UCSD-AML1 (cell line): Measurements from ENCODE around the gene VENTX.

Experiments
- DNase-seq: peaks from one replicate; lab custom pipeline; 2025; ENCODE audit not compliant: unreplicated experiment; lab: John Stamatoyannopoulos, UW

The VENTX gene

DNA sequence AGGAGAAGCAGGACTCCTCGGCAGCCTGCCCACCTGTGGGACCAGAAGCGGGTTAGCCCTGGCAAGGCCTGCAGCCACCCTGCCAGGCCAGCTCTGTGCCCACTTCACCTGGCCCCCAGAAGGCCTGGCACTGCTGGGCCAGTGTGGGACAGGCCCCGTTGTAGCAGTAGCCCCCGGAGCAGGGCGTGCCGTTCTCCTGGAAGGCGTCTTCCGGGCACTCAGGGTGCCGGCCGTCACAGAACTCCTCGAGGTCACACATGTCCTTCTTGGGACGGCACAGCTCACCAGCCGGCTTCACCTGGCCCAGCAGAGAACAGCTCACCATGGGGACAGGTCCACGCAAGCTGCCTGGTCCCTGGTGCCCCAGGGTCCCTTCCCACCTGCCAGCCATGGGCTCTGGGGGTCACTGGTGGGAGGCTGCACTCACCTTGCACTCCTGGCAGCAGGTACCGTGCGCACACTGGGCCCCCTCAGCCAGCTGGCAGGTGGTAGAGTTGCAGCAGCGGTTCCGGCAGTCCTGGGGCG is 33.2 kb downstream of the VENTX start:
- no peak for DNase-seq

DNA sequence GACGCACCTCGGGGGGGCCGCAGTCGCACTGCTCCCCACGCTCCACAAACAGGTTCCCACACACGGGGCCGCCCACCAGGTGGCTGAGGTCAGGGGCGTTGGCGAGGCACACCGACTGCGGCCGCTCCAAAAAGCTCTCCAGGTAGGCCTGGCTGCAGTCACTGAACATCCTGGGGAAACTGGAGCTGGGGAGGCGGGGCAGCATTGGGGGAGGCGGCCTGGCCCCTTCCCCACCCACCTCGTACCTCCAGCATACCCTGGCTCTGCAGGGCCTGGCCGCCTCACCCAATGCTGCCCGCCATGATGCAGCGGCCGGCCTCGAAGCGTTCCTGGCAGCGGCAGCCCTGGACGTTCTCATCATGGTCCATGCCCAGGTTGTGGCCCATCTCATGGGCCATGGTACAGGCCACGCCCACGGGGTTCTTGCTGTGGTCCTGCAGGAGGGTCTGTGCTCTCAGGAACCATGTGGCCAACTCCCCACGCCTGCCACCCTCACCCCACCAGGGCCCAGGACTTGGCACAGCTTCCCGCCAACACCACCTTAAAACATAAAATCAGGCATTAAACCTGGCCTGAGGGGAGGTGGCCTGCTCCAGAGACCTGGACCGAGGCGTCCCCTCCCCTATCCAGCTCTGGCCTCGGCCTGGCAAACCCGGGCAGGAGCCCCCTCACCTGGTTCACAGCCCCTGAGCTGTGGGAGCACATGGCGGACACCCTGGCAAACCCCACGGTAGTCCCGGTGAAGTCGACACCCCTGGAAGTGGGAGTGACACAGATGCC is 34.1 kb downstream of the VENTX start:
- no peak for DNase-seq

DNA sequence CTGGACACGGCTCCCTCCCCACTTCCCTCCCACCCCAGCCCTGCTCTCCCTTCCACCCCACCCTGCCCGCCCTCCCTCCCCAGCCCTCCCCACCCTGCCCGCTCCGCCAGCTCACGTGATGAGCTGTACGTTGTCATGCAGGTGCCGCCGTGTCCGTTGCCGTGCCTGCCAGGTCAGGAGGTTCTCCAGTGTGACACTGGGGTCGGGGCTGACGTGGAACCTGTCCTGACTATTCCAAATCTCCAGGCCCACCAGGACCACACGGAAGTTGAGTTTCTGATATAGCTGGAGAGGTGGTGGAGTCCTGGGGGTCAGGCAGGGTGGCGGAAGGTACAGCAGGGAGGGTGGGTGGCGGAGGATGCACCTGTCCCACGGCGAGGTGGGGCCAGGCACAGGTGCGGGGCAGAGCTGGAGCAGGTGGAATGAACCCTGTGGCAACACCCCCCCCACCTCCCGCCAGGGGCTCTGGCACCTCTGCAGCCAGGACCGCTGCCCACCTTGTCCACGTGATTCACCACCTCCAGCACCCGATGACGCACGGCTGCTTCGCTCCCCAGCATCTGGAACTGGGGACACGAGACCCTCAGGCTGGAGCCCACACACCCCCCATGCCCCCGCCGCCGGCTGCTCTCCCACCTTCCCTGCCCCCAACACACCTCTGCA is 34.8 kb downstream of the VENTX start:
- DNase-seq, result no peak

DNA sequence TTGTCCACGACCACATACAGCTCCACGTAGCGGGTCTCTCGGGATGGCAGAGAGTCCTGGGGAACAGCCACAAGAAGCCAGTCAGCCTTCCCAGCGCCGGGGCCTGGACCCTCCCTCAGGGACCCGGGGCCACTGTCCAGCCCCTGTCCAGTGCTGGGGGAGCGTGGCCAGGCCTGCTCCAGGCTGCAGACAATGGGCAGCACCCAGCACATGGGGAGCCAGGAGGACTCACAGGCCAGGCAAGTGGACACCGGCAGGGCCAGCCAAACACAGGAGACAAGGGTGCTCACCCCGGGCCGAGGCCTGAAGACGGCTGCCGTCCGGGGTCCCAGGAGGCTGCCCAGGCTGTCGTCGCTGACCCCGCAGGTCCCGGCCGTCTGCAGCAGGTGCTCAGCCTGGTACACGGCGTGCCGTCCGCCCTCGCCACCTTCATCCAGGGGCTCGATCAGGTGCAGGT is 35.3 kb downstream of the VENTX start:
- no peak for DNase-seq

DNA sequence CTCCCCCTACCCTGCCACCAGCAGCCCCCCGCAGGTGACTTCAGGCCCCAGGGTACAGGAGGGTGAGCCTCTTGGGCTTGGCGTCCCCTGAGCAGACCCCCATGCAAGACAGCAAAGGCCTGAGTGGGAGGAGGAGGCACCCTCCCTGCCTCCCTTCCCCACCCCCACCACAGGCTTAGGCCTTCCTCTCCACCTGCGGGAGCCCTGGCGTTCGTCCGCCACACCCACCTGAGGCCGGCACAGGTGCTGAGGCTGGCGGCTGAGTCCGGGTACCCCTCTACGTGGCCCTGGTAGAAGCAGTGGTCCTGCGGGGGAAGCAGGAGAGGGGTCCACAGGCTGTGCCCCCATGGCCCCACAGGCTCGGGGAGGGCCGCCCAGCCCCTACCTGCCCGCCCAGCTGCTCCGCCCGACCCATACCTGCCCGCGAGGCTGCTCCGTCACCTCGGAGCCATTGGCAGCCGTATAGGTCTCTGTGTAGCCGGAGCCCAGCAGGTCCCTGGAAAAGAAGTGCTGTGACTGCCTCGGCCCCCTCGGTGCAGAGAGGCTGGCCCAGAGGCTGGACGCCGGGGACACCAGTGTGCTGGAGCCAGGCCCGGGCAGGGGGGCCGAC is 36.0 kb downstream of the VENTX start:
- no peak for DNase-seq

DNA sequence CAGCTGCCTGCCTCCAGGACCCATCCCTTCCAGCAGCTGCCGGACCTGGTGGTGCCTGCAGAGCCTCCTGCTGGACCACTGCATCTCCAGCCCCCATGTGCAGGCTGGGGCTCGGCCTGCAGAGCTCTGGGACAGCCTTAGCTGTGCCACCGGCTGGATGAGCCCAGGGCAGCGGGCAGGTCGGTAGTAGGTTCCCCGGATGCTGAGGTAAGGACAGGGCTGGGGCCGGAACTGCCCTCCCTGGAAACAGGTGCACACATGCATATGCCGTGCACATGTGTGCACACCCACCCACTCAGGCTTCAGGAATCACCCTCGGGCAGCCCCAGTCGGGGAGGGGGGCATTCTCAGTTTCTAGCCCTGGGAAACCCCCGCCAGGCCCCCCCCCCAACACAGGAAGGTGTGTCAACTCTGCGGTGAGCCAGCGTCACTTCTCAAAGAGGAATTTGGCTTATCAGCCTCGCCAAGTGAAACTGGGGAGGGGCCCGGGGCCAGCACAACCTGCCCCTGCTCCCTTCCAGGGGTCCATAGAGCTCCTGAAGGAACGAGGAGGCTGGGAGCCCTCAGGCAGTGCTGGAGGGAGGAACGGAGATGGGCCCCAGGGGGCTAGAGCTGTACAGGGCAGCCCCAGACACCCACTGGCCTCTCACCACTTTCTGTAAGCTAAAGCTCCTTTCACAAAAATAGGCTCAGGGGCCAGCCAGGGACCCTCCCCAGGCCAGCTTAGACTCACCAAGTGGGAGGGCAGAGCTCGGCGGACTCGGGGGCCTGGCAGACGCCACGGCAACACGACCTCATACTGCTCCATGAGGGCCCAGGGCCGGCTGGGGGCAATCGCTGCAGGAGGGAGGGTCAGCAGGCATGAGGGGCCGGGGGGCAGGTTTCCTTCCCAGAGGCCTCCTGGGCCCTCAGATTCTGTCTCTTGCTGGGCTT is 37.4 kb downstream of the VENTX start:
- DNase-seq, result peak; percentile 75

DNA sequence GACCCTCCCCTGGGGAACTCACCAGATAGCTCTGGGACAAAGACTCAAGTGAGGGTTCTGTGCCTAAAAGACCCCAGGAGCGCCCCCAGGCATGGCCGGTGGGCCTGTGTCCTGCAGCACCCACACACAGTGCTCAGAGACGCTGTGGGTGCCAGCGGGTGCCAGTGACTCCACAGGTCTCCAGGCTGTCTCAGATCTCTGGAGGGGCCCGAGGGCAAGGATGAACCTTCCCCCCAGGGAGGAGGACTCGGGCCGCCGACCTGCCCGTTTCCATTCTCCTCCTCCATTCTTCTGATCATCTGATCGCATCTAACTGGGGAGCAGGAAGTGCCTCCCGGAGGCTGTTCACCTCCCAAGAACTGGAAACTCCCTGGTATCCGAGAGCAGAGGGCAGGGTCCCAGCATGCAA is 38.0 kb downstream of the VENTX start:
- DNase-seq, result peak; percentile 64

DNA sequence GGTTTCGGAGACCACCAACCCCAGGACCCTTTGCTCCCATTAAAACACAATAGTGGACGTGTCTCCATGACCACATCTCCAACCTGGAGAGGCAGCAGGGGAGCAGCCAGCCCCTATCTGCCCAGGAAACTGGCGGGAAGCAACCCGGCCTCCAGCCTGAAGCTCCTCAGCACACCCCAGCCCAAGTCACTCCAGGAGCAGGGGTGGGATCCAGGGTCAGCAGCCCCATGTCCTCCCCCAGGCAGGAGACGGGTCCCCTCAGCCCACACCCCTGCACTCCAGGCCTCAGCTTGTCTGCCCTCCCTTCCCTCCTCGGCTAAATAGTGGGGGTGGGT is 38.4 kb downstream of the VENTX start:
- no peak for DNase-seq

DNA sequence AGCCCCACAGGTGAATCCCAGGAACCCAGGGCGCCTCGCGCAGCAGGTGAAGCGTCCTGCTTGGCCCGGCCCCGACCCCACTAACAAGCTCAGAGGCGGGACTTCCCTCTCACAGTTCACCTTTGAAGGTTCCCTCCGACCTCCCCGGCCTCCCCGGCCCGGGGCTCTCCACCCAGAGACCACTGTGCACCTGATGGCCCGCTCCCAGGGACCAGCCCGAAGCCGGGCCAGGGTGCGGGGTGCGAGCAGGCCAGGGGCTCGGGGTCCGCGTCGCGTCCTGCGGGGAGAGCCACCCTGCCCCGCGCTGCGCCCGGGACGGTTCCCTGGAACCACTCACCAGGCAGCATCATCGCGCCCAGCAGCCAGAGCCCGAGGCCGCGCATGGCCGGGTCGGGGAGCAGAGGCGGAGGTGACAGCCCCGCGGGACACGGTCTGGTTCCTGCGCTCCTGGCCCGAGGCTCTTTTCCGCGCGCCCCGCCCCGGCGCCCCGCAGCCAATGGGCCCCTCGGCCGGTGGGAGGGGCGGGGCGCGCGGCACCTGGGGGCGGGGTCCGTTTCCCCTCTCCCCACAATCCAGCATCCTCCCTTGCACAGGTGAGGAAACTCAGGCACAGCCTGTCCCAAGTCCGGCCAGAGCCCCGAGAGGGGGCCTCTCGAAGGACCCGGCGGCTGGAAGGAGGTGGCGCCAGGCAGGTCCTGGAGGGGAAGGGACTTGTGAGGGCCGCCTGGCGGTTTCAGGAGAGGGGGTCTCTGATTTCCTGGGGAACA is 39.0 kb downstream of the VENTX start, which contains the start of gene ADAM8:
ADAM8 (minus strand) TSS at position 434 of the 767 bp plus-strand sequence; CDS start at position 383, 51 bp downstream.
- DNase-seq, result peak; percentile 73

DNA sequence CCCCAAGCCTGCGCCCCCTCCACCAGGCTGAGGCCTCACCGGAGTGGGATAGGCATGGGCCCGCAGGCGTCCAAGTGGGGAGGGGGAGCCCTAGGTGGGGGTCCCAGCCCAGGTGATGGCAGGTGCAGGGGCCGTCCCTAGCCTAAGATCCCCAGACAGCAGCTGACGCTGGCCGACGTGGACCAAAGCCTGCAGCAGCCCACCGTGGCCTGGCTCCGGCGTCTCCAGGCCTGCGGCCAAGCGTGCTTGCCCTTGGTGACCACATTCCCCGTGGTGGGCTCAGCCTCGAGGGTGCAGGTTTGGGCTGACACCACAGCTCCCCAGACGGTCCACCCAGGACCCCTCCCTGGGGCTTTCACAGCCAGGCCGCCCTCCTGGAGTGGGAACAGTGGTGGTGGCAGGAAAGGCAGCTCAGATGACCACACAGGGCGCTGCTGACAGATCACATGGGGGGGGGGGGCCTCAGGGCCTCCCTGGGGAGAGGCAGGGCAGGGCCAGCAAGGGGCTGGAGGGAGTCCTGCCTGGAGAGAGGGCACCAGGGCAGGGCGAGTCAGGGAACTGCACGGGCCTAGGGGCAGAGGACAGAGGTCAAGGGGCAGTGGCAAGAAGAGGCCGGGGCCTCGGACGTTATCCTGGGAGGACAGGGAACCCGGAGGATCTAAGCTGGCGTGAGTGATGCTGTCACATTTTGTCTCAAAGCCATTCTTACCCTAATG is 39.8 kb downstream of the VENTX start:
- no peak for DNase-seq

DNA sequence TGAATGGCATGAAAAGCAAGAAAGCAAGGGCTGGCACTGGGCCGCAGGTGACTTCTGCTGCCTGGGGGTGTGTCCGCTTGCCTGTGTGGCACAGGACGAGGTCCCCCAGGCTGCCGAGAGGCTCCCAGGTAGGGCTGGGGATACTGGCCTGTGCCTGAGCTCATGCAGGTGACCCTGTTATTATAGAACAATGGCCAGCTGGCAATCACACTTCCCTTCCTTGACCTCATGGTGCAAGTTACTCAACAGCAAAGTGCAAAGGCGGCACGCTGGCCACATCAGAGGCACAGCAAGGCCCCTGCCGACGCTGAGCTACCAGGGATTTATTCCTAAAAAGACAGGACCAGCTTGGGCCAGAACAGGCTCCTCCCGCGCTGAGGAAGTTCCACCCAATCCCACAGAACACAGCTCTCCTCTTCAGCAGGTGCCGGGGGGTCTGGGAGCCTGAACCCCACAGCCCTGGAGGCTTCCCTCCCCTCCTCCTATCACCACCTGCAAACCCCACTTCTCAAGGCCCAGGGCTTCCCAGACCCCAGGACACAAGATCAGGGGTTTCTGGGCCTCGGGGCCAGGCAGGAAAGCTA is 40.4 kb downstream of the VENTX start:
- DNase-seq, result no peak

DNA sequence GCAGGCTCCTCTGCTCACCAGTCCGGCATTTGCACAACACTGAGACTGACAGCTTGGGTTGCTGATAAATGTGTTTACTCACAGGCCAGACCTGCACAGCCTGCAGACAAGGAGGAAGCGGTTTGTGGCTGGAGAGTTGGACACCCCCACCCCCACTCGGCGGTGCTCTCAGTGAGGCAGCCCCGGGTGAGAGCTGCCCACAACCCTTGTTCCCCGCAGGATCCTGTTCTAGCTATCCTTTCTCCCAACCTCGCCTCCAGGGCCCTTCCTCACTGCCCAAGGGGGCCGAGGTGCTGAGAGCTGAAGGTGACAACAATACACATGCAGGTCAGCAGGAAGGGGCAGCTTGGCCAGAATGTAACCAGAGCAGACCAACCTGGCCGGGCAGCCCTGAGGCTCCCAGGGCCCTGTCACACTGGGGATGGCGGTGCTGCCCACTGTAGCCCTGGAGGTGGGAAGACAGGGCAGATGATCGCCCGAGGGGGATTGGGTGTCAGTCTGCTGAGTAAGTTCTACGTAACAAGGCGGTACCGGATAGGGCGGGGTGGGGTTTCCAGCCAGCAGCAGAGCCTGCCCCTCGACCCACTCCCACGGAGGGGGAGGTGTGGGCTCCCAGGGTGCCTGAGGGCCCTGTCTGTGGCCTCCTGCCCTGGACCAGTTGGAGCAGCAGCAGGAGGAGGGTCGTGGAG is 41.1 kb downstream of the VENTX start:
- peak; percentile 90 for DNase-seq

DNA sequence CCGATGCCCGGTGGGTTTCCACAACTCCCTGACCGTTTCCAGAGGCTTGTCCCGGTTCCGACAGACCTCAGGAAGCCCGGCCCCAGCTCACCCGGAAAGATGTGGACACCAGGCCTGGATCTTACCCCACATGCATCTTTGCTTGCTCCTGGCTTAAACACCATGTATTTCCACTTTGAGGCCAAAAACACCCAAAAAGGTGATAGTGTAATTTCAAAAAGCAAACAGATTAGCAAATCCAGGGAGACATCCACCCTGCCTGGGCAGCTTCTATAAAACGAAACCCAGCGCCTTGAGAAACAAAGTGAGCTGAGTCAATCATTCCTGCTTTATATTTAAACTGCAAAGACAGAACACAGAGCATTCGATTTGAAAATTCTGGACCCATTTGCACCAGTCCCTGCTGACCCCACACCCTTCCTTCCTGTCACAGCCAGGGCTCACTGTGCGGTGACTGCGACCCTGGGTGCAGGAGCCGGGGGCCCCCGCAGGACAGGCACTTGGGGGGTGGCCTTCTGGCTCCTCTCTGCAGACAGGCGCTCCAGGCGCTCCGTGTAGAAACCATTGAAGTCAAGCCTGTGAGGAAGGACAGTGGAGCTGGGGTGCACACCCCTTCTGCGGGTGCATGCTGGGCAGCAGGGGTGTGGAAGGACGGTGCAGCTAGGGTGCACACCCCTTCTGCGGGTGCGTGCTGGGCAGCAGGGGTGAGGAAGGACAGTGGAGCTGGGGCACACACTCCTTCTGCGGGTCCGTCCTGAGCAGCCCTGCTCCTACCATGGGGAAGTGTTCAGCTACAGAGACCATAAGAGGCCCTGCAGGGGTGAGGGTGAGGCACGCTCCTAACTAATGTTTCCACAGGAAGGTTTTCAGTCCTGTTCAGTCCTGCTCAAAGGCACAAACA is 41.9 kb downstream of the VENTX start:
- no peak for DNase-seq

DNA sequence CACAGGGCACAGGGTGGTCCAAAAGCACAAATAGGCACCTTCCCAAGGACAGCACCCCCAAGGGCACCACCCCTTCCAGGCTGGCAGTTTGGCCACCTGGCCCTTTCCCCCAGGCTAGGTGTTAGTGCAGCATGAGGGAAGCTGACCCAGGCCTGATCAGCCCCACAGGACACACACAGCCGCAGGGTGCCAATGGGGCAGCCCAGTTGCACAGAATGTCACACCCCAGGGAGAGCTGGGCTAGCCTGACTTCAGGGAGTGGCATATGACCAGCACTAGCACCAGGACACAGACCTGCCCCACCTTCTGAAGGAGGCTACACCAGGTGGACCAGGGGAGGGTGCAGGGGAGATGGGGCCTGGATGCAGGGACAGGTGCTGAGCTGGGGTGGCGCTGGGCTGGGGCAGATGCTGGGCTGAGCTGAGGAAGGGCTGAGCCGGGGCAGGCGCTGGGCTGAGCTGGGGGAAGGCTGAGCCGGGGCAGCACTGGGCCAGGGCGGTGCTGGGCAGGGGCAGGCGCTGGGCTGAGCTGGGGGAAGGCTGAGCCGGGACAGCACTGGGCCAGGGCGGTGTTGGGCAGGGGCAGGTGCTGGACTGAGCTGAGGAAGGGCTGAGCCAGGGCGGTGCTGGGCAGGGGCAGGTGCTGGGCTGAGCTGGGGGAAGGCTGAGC is 42.9 kb downstream of the VENTX start:
- no peak for DNase-seq

DNA sequence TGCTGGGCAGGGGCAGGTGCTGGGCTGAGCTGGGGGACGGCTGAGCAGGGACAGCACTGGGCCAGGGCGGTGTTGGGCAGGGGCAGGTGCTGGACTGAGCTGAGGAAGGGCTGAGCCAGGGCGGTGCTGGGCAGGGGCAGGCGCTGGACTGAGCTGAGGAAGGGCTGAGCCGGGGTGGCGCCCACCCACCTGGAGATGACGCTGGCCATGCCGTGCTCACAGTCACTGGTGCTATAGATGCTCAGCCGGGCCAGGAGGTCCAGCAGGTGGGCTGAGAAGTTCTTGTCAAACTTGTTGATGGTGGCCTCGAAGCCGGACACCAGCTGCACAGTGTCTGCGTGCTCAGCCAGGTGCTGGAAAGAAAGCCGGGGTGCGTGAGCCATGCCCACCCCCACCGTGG is 43.4 kb downstream of the VENTX start:
- DNase-seq, result no peak

DNA sequence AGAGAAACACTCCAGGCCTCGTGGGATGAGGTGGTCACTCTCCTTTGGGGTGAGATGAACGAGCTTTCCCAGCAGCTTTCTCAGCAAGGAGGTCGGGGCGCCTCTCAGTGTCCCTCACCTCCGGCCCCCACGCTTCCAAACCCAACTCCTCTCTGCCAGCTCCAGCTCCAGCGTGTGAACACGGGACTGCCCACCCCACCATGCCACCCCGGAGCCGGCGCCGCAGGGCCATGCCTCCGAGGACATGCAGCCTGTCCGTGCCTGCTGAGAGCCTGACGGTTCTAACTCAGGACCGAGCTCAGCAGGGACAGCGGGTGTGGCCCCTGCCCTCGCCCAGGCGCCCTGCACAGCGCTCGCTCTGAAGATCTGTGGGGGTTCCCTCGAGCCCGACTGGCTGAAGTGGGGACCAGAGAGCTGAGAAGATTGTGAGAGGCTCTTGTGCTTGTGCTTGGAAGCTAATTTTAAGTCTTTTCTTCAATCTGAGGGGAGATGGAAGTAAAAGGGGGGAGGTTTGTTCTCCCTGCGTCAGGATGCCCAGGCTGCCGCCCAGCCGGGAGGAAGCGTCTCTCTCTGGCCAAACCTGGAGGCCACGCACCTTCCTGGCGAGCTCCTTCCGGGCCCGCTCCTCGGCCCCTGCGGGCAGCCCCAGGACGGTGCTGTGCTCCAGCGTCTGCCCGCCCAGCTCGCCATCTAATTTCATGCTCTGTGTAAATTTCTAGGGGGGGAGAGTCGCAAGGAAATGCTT is 44.1 kb downstream of the VENTX start:
- DNase-seq, result no peak
